Mammary microvascular endothelial cell (primary cell): ENCODE data around the gene PRLH. TPM values are rescaled to one million over a fixed set of nuclear protein-coding genes. Genes with fewer than 3 reads are reported as not detected.

Experiments used
- total RNA-seq: library from RNA; depleted of rRNA; stranded (reverse); fragments of >200 nt; gene quantifications from 2 replicates; pipeline ENCODE4 v1.2.3, GENCODE V29; 2015

PRLH gene
- total RNA-seq = not detected in 2 replicates

GRCh38 chr2:237566401-237567235 lies at the start of gene PRLH:
TSS of gene PRLH (plus strand) at chr2:237566574. CDS start at chr2:237566574, 0 bp downstream.

GRCh38 chr2:237590272-237591140 lies 24.1 kb downstream of the PRLH start, which contains the start of gene RAB17:
TSS of gene RAB17 (minus strand) at chr2:237590734. CDS start at chr2:237586154, 4,580 bp downstream.

Other genes with a start within 250 kb of the PRLH start
- 3.0 and 4.3 TPM in 2 replicates for gene COL6A3, start 152.4 kb upstream of the PRLH start, total RNA-seq
- not detected in 2 replicates for gene MLPH, start 79.3 kb upstream of the PRLH start, total RNA-seq
- 0.49 and 0.87 TPM in 2 replicates for gene RAB17, start 24.2 kb downstream of the PRLH start, total RNA-seq
- gene LRRFIP1, start 61.0 kb downstream of the PRLH start, total RNA-seq = 159 and 170 TPM in 2 replicates
- 0.10 and 0.20 TPM in 2 replicates for gene RBM44, start 232.2 kb downstream of the PRLH start, total RNA-seq